ENCODE data around the gene SLC9A3. TPM values are rescaled to one million over a fixed set of nuclear protein-coding genes. Genes with fewer than 3 reads are reported as not detected.
A peak's percentile ranks its signal among the peaks of the same experiment; 100 is the strongest.

Gene SLC9A3
- polyA plus RNA-seq, 3 donors = 0.31 to 0.42 (median 0.36) TPM

DNA sequence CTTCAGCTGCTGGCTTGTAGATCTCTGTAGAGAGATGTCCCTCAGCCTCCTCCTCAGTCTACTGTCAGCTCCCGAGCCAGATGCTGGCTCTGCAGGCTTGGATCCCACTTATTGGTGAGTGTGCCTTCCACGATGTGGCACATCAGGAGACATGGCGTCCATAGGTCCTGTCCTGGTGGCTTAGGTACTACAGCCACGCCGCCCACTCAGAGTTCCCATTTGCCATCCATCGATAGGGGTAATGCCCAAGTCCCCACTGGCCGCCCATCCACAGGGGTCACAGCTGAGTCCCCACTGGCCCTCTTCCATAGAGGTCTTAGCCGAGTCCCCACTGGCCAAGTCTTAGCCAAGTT lies 64.0 kb downstream of the SLC9A3 start:
- Histone ChIP-seq H3K4me1 (ENCODE audit: control insufficient read depth in 1 of 2, insufficient read depth in 2 of 2, low read length in 2 of 2) (no peaks in the 10 kb centered on the region), H3K4me2 (replicated peaks; ENCODE audit: extremely low read depth, low read length, poor library complexity, severe bottlenecking) (no peak overlapping the region), H3K9me3 (replicated peaks in 1 of 2; ENCODE audit: control insufficient read depth in 1 of 2, insufficient read depth in 1 of 2, low read length in 2 of 2) (no peaks in the 10 kb centered on the region), H2AFZ (ENCODE audit: insufficient read depth, low read depth, low read length, poor library complexity, severe bottlenecking) (no peak overlapping the region), H3K79me2 (ENCODE audit: insufficient read depth, low read length) (peaks cover 14% of the 10 kb centered on the region), H3K9ac (ENCODE audit: insufficient read depth, low read length, poor library complexity, severe bottlenecking) (no peak overlapping the region), H3K27me3 (ENCODE audit: control insufficient read depth in 2 of 2, insufficient read depth in 2 of 2, low read length in 2 of 2) (no peaks in the 10 kb centered on the region), H3K4me3 (replicated peaks in 1 of 3; ENCODE audit: low read depth in 2 of 3, low read length in 3 of 3) (no peak overlapping the region), H3K36me3 (replicated peaks in 1 of 2; ENCODE audit: control insufficient read depth in 1 of 2, insufficient read depth in 2 of 2, low read length in 2 of 2) (peaks cover 88 to 100% of the 10 kb centered on the region in 2 donors), H3K27ac (ENCODE audit: low read depth in 1 of 2, low read length in 2 of 2) (no peak overlapping the region), H4K20me1 (ENCODE audit: insufficient read depth, low read length) (peaks cover 38% of the 10 kb centered on the region)
- no peak for DNase-seq
- Mint-ChIP-seq H3K27me3 (ENCODE audit: low read depth in 3 of 3) (no peaks in the 10 kb centered on the region), H3K27ac (peak overlapping the region in 1 of 7 donors; percentile 32), H3K4me3 (no peak overlapping the region), H3K4me1 (peaks cover 1% of the 10 kb centered on the region), H3K36me3 (peaks cover 83 to 99% of the 10 kb centered on the region in 2 donors), H3K9me3 (no peaks in the 10 kb centered on the region)
- 99% methylated on average over 8 of the region's 8 CpGs for WGBS (ENCODE audit: insufficient coverage)
- TF ChIP-seq, protein P1, sequence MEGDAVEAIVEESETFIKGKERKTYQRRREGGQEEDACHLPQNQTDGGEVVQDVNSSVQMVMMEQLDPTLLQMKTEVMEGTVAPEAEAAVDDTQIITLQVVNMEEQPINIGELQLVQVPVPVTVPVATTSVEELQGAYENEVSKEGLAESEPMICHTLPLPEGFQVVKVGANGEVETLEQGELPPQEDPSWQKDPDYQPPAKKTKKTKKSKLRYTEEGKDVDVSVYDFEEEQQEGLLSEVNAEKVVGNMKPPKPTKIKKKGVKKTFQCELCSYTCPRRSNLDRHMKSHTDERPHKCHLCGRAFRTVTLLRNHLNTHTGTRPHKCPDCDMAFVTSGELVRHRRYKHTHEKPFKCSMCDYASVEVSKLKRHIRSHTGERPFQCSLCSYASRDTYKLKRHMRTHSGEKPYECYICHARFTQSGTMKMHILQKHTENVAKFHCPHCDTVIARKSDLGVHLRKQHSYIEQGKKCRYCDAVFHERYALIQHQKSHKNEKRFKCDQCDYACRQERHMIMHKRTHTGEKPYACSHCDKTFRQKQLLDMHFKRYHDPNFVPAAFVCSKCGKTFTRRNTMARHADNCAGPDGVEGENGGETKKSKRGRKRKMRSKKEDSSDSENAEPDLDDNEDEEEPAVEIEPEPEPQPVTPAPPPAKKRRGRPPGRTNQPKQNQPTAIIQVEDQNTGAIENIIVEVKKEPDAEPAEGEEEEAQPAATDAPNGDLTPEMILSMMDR (IDR thresholded peaks at IDR 0.05) = no peak
- intact Hi-C loops (cut with micrococcal nuclease) = no loop called here

DNA sequence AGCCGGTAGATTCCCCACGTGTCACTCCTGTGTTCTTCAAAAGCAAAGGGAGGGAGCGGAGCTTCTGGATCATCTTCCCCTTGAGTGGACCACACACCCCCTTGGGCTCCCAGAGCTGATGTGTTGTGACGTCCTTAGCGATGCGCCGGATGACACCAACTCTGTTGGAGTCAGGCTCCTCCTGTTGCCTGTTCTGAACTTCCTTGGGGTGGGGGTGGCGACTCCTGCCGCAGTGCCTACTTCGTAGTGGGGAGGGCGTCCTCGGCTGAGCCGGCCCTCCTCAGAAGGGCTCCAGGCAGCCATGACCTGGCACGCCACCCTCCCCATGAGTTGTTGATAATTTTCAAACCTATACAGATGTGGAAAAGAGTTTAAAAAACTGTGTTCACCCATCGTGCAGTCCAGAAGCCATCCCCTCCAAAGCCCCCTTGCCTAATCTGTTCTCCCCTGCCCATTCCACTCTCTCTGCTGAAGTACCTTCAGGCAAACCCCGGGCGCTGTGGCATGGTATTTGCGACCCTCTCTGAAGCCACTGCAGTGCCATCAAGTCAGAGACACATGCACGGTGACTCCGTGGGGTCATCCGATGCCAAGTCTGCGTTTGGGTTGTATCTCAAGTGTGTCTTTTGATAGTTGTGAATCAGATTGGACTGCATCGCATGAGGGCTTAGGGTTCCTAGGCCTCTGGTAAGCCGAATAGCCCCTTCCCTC lies 64.5 kb downstream of the SLC9A3 start:
- Histone ChIP-seq H2AFZ (ENCODE audit: insufficient read depth, low read depth, low read length, poor library complexity, severe bottlenecking) (no peak overlapping the region), H3K79me2 (ENCODE audit: insufficient read depth, low read length) (peaks cover 14% of the 10 kb centered on the region), H3K4me1 (ENCODE audit: control insufficient read depth in 1 of 2, insufficient read depth in 2 of 2, low read length in 2 of 2) (no peaks in the 10 kb centered on the region), H4K20me1 (ENCODE audit: insufficient read depth, low read length) (peaks cover 43% of the 10 kb centered on the region), H3K4me3 (replicated peaks in 1 of 3; ENCODE audit: low read depth in 2 of 3, low read length in 3 of 3) (no peak overlapping the region), H3K27ac (ENCODE audit: low read depth in 1 of 2, low read length in 2 of 2) (no peak overlapping the region), H3K27me3 (ENCODE audit: control insufficient read depth in 2 of 2, insufficient read depth in 2 of 2, low read length in 2 of 2) (no peaks in the 10 kb centered on the region), H3K9ac (ENCODE audit: insufficient read depth, low read length, poor library complexity, severe bottlenecking) (no peak overlapping the region), H3K9me3 (replicated peaks in 1 of 2; ENCODE audit: control insufficient read depth in 1 of 2, insufficient read depth in 1 of 2, low read length in 2 of 2) (no peaks in the 10 kb centered on the region), H3K36me3 (replicated peaks in 1 of 2; ENCODE audit: control insufficient read depth in 1 of 2, insufficient read depth in 2 of 2, low read length in 2 of 2) (peaks cover 88 to 100% of the 10 kb centered on the region in 2 donors), H3K4me2 (replicated peaks; ENCODE audit: extremely low read depth, low read length, poor library complexity, severe bottlenecking) (no peak overlapping the region)
- TF ChIP-seq, protein P1 (IDR thresholded peaks at IDR 0.05) = no peak
- 95% methylated on average over 10 of the region's 24 CpGs for WGBS (ENCODE audit: insufficient coverage)
- Mint-ChIP-seq H3K9me3 (no peaks in the 10 kb centered on the region), H3K27ac (peak overlapping the region in 1 of 7 donors; percentile 21), H3K4me1 (peaks cover 1% of the 10 kb centered on the region), H3K36me3 (peaks cover 84 to 99% of the 10 kb centered on the region in 2 donors), H3K27me3 (ENCODE audit: low read depth in 3 of 3) (no peaks in the 10 kb centered on the region), H3K4me3 (no peak overlapping the region)
- intact Hi-C loops (cut with micrococcal nuclease) = no loop called here
- DNase-seq = no peak
